BLaER1 (cell line): ENCODE results near the gene COX7B2.

Experiments
- H3K27ac ChIP-seq: shearing (Covaris generic); formaldehyde crosslinking; 2 replicates; pipeline ENCODE4 v1.8.1; 2022
- H3K27me3 ChIP-seq: shearing (Covaris generic); formaldehyde crosslinking; 2 replicates; pipeline ENCODE4 v1.8.1; 2022
- H3K36me3 ChIP-seq: shearing (Covaris generic); formaldehyde crosslinking; 2 replicates; pipeline ENCODE4 v1.8.1; 2022
- H3K4me1 ChIP-seq: shearing (Covaris generic); formaldehyde crosslinking; 2 replicates; pipeline ENCODE4 v1.8.1; 2022
- H3K4me2 ChIP-seq: shearing (Covaris generic); formaldehyde crosslinking; 2 replicates; pipeline ENCODE4 v1.8.1; 2022
- H3K4me3 ChIP-seq: shearing (Covaris generic); formaldehyde crosslinking; 2 replicates; pipeline ENCODE4 v1.8.1; 2022
- H3K9ac ChIP-seq: shearing (Covaris generic); formaldehyde crosslinking; 2 replicates; pipeline ENCODE4 v1.8.1; 2022
- H3K9me3 ChIP-seq: shearing (Covaris generic); formaldehyde crosslinking; 2 replicates; pipeline ENCODE4 v1.8.1; 2022
- H4K20me1 ChIP-seq: shearing (Covaris generic); formaldehyde crosslinking; 2 replicates; pipeline ENCODE4 v1.8.1; 2022
- Cebpa-rat ChIP-seq: shearing (Covaris generic); IDR thresholded peaks from 2 replicates; pipeline ENCODE4 v1.8.1; 2022

Gene COX7B2

GRCh38 chr4:46839128-46839527, 69.9 kb downstream of the COX7B2 start:
- Histone ChIP-seq H3K36me3 (no peaks in the 10 kb centered on the region), H3K9ac (no peak overlapping the region), H3K4me2 (peak overlapping the region; percentile 30), H3K27ac (no peak overlapping the region), H3K4me3 (no peak overlapping the region), H3K9me3 (no peaks in the 10 kb centered on the region), H3K27me3 (no peaks in the 10 kb centered on the region), H4K20me1 (no peaks in the 10 kb centered on the region), H3K4me1 (peaks cover 27% of the 10 kb centered on the region)
- no peak for TF ChIP-seq Cebpa-rat

- no peaks in the 10 kb centered on the region for H3K36me3 ChIP-seq
Observed at GRCh38 chr4:46837639-46838038, 71.4 kb downstream of the COX7B2 start.

GRCh38 chr4:46836584-46836983, 72.5 kb downstream of the COX7B2 start:
- Histone ChIP-seq H4K20me1 (no peaks in the 10 kb centered on the region), H3K9me3 (peaks cover 4% of the 10 kb centered on the region), H3K9ac (no peak overlapping the region), H3K27ac (no peak overlapping the region), H3K4me3 (no peak overlapping the region), H3K4me1 (peaks cover 27% of the 10 kb centered on the region), H3K27me3 (no peaks in the 10 kb centered on the region), H3K36me3 (no peaks in the 10 kb centered on the region), H3K4me2 (no peak overlapping the region)
- TF ChIP-seq Cebpa-rat, result no peak

More at GRCh38 chr4:46837639-46838038, 71.4 kb downstream of the COX7B2 start:
- no peak overlapping the region for H3K4me2 ChIP-seq
- no peaks in the 10 kb centered on the region for H3K27me3 ChIP-seq
- no peak overlapping the region for H3K4me3 ChIP-seq
- no peak overlapping the region for H3K9ac ChIP-seq
- no peaks in the 10 kb centered on the region for H4K20me1 ChIP-seq
- no peak for TF ChIP-seq Cebpa-rat
- no peaks in the 10 kb centered on the region for H3K9me3 ChIP-seq
- no peak overlapping the region for H3K27ac ChIP-seq
- H3K4me1 ChIP-seq, result peaks cover 27% of the 10 kb centered on the region

- H4K20me1 ChIP-seq, result no peaks in the 10 kb centered on the region
- no peaks in the 10 kb centered on the region for H3K27me3 ChIP-seq
- H3K9ac ChIP-seq, result no peak overlapping the region
- no peaks in the 10 kb centered on the region for H3K36me3 ChIP-seq
- TF ChIP-seq Cebpa-rat, result no peak
- peaks cover 14% of the 10 kb centered on the region for H3K9me3 ChIP-seq
- no peaks in the 10 kb centered on the region for H3K4me1 ChIP-seq
- no peak overlapping the region for H3K4me3 ChIP-seq
- no peak overlapping the region for H3K27ac ChIP-seq
- H3K4me2 ChIP-seq, result no peak overlapping the region
Observed at GRCh38 chr4:46830971-46831454, 78.0 kb downstream of the COX7B2 start.

GRCh38 chr4:46820154-46820553, 88.9 kb downstream of the COX7B2 start:
- H3K36me3 ChIP-seq, result no peaks in the 10 kb centered on the region
- no peak overlapping the region for H3K4me3 ChIP-seq
- H3K27me3 ChIP-seq, result no peaks in the 10 kb centered on the region
- no peaks in the 10 kb centered on the region for H3K4me1 ChIP-seq
- H3K9me3 ChIP-seq, result peaks cover 3% of the 10 kb centered on the region; the same call in 1 of the 2 replicates
- TF ChIP-seq Cebpa-rat, result no peak
- H4K20me1 ChIP-seq, result no peaks in the 10 kb centered on the region
- no peak overlapping the region for H3K4me2 ChIP-seq
- no peak overlapping the region for H3K9ac ChIP-seq
- H3K27ac ChIP-seq, result no peak overlapping the region

- no peaks in the 10 kb centered on the region for H3K36me3 ChIP-seq
- no peaks in the 10 kb centered on the region for H3K4me1 ChIP-seq
- no peak overlapping the region for H3K4me3 ChIP-seq
- no peak overlapping the region for H3K4me2 ChIP-seq
- H3K9me3 ChIP-seq, result no peaks in the 10 kb centered on the region
- no peaks in the 10 kb centered on the region for H4K20me1 ChIP-seq
- no peak for TF ChIP-seq Cebpa-rat
- no peak overlapping the region for H3K27ac ChIP-seq
- H3K9ac ChIP-seq, result no peak overlapping the region
- no peaks in the 10 kb centered on the region for H3K27me3 ChIP-seq
Observed at GRCh38 chr4:46819095-46819494, 90.0 kb downstream of the COX7B2 start.

- H4K20me1 ChIP-seq, result no peaks in the 10 kb centered on the region
- no peaks in the 10 kb centered on the region for H3K9me3 ChIP-seq
- no peak overlapping the region for H3K27ac ChIP-seq
- no peak overlapping the region for H3K4me2 ChIP-seq
- no peak overlapping the region for H3K4me3 ChIP-seq
- no peaks in the 10 kb centered on the region for H3K4me1 ChIP-seq
- TF ChIP-seq Cebpa-rat, result no peak
- H3K36me3 ChIP-seq, result no peaks in the 10 kb centered on the region
- no peak overlapping the region for H3K9ac ChIP-seq
- no peaks in the 10 kb centered on the region for H3K27me3 ChIP-seq
Observed at GRCh38 chr4:46818604-46819003, 90.4 kb downstream of the COX7B2 start.

GRCh38 chr4:46817806-46818205, 91.2 kb downstream of the COX7B2 start:
- TF ChIP-seq Cebpa-rat, result no peak
- no peak overlapping the region for H3K4me2 ChIP-seq
- H3K36me3 ChIP-seq, result no peaks in the 10 kb centered on the region
- H3K9me3 ChIP-seq, result no peaks in the 10 kb centered on the region
- no peaks in the 10 kb centered on the region for H3K4me1 ChIP-seq
- no peak overlapping the region for H3K27ac ChIP-seq
- no peaks in the 10 kb centered on the region for H3K27me3 ChIP-seq
- H4K20me1 ChIP-seq, result no peaks in the 10 kb centered on the region
- no peak overlapping the region for H3K4me3 ChIP-seq
- H3K9ac ChIP-seq, result no peak overlapping the region

- Histone ChIP-seq H3K27me3 (no peaks in the 10 kb centered on the region), H3K27ac (no peak overlapping the region), H3K36me3 (no peaks in the 10 kb centered on the region), H3K9ac (no peak overlapping the region), H3K4me3 (no peak overlapping the region), H3K4me2 (no peak overlapping the region), H4K20me1 (no peaks in the 10 kb centered on the region), H3K4me1 (no peaks in the 10 kb centered on the region), H3K9me3 (no peaks in the 10 kb centered on the region)
- TF ChIP-seq Cebpa-rat, result no peak
Observed at GRCh38 chr4:46804781-46805413, 104.1 kb downstream of the COX7B2 start.

- H3K27me3 ChIP-seq, result no peaks in the 10 kb centered on the region
- no peak overlapping the region for H3K4me3 ChIP-seq
- no peaks in the 10 kb centered on the region for H3K36me3 ChIP-seq
- no peaks in the 10 kb centered on the region; the same call in 1 of the 2 replicates for H3K9me3 ChIP-seq
- no peak overlapping the region for H3K27ac ChIP-seq
- no peaks in the 10 kb centered on the region for H4K20me1 ChIP-seq
- no peak for TF ChIP-seq Cebpa-rat
- H3K4me1 ChIP-seq, result no peaks in the 10 kb centered on the region
- no peak overlapping the region for H3K9ac ChIP-seq
- no peak overlapping the region for H3K4me2 ChIP-seq
Observed at GRCh38 chr4:46793036-46793435, 116.0 kb downstream of the COX7B2 start.
